ELF-1 (cell line): ENCODE measurements around the gene CILP2.

Source experiments
- DNase-seq: peaks from one replicate; pipeline ENCODE4 v3.0.0-alpha.2; 2016; ENCODE audit warnings: low read depth, low spot score

Gene CILP2, protein sequence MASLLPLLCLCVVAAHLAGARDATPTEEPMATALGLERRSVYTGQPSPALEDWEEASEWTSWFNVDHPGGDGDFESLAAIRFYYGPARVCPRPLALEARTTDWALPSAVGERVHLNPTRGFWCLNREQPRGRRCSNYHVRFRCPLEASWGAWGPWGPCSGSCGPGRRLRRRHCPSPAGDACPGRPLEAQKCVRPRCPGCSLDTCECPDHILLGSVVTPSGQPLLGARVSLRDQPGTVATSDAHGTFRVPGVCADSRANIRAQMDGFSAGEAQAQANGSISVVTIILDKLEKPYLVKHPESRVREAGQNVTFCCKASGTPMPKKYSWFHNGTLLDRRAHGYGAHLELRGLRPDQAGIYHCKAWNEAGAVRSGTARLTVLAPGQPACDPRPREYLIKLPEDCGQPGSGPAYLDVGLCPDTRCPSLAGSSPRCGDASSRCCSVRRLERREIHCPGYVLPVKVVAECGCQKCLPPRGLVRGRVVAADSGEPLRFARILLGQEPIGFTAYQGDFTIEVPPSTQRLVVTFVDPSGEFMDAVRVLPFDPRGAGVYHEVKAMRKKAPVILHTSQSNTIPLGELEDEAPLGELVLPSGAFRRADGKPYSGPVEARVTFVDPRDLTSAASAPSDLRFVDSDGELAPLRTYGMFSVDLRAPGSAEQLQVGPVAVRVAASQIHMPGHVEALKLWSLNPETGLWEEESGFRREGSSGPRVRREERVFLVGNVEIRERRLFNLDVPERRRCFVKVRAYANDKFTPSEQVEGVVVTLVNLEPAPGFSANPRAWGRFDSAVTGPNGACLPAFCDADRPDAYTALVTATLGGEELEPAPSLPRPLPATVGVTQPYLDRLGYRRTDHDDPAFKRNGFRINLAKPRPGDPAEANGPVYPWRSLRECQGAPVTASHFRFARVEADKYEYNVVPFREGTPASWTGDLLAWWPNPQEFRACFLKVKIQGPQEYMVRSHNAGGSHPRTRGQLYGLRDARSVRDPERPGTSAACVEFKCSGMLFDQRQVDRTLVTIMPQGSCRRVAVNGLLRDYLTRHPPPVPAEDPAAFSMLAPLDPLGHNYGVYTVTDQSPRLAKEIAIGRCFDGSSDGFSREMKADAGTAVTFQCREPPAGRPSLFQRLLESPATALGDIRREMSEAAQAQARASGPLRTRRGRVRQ

DNA sequence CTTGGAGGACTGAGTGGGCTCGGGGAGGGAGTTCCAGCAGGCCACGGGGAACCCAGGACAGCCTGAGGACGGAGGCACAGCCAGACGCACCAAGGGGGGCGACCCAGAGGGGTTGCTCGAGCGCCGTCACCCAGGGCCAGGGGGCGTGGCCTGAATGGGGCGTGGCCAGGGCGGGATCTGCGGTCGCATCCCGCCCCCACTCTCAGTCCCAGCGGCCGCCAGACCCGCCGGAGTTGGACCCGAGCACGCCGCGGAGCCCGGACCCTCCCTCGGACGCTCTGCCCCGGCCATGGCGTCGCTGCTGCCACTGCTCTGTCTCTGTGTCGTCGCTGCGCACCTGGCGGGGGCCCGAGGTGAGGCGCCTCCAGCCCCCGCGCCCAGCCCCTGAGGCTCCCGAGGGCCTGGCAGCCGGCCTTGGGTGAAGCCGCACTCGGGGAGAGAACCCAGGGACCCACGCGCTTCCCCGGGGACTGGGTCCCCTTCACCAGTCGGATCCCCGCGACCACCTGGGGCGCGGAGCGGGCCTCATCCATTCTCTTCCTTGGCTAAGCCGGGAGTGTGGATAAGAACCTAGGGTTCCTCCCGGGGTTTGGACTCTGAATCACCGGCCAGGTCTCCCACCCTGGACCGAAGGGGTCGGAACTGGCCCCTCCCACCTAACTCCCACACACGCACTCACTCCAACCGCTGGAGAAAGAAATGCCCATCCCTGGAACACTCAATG lies at the start of gene CILP2:
CILP2 (plus strand) TSS at position 205 of the 724 bp plus-strand sequence; CDS start at position 290, 85 bp downstream.
- DNase-seq: peak; percentile 84

DNA sequence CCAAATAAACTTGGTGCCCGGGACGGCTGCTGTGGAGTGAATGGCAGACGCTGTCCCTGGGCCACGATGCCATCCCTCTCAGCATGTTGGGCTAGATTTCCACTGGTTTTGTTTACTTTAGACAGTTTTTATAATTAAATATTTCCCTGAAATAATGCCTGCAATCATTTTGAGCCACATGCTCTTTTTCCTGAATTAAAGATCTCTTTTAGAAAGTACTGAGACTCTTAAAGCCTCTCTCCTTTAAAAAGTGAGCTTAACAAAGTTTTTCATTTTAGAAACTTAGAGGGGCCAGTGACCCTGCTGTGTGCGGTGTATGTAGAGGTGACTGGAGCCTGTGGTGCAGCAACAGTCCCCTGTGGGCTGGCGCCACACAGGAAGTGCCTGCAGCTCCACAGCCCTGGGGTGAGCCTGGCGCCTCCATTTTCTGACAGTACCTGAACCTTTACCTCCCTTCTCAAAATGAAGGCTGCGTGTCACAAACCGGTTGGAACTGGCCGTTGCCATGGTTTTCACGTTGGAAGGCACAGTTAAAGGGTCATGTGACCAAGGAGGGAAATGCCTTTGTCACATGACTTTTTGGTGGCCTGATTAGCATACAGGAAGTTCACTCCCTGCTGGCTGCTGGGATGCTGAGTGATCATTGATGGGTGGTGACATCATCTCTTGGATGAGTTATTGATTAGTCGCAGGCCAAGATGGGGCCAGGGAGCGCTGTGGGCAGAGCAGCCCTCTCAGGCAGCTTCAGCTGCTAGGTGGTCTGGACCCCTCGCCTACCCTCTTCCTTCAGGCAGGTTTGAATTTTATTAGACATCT lies 49.0 kb upstream of the CILP2 start:
- peak; percentile 96 for DNase-seq

DNA sequence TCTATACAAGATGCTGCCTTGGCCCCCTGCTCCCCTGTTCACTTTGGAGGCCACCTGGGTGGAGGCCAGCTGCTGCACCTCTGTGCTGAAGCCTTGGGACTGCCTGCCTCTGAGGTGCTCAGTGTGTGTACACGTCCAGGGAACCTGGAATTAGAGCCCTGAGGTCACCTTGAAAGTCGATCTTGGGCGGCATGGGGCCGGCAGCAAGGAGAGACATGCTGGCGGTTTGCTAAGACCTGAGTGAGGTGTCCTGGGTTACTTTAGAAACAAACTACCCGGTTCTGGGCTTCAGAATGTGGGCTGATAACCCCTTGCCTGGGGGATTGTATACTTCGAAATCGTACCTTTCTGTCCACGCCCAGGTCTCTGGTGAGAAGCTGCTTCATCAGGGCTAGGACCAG lies 48.3 kb upstream of the CILP2 start:
- no peak for DNase-seq

DNA sequence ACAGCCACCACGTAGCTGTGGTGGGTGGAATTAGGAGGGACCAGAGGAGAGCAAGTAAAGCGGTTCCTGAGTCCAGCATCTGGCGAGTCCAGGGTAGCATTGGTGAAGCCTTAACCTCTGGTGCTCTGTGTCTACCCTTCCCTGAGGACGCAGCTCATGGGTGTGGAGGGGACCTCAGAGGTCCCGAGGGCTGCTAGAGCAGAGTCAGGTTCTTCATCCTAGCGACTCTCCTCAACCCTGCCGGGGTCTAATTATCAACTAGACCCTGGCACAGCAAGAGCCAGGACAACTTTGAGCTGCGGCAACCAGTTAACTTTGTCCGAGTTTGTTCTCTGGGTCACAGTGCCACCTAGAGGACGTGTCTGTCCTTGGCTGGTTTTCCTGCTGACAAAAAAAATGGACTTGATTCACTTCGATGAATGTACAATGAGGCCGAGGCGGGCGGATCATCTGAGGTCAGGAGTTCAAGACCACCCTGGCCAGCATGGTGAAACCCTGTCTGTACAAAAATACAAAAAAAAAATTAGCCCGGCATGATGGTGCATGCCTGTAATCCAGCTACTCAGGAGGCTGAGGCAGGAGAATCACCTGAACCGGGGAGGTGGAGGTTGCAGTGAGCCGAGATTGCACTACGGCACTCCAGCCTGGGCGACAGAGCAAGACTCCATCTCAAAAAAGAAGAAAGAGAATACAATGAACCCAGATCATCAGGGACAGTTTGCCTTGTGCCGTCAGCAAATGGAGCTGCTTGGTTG lies 47.7 kb upstream of the CILP2 start:
- peak; percentile 90 for DNase-seq

DNA sequence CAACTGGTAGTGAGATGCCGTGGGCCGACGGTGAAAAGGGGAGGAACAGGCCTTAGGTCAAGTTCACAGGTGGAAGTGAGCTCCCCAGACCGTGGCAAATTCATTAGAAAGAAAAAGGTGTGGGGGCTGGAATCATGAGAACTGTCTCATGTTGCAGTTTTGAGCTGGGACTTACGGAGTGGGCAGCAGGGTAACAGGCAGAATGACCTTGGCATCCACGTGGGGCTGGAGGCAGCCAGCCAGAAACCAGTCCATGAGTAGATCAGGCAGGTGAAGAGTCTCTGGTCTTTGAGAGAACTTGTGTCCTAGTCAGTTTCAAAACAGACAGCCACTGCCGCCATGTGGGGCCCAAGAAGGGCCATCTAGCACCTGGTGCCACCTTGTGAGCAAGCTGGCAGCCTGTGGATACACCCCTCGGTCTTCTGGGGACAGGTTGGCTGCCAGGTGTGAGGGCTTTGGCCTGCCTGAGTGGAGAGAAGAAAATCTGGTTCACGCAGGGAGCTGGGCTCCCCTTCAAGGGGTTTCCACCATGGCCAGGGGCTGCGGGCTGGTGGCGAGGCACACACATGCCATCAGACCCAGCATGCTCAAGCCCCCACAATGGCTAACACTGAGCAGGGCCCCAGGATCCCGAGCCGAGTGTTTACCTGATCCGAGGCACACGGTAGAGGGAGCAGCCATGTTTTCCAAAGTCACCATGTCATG lies 46.6 kb upstream of the CILP2 start:
- no peak for DNase-seq

DNA sequence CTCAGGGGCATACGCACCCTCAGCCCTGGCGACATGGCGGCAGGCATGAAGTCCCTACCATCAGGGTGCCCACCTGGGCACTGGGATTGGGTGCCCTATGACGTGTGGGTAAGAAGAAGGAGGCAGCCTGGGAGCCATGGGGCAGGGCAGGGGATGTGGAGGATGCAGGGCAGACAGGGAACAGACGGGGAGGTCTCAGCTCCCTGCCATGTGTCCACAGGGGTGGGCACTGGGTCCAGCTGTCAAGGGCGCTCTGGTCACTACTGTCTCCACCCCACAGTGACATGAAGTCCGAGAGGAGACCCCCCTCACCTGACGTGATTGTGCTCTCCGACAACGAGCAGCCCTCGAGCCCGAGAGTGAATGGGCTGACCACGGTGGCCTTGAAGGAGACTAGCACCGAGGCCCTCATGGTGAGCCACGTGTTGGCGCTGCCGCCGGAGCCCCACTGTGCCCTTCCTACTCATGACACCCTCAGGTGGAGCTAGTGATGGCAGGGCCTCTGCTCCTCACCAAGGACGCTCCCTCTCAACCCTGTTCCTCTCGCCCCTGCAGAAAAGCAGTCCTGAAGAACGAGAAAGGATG lies 45.9 kb upstream of the CILP2 start:
- DNase-seq: no peak

DNA sequence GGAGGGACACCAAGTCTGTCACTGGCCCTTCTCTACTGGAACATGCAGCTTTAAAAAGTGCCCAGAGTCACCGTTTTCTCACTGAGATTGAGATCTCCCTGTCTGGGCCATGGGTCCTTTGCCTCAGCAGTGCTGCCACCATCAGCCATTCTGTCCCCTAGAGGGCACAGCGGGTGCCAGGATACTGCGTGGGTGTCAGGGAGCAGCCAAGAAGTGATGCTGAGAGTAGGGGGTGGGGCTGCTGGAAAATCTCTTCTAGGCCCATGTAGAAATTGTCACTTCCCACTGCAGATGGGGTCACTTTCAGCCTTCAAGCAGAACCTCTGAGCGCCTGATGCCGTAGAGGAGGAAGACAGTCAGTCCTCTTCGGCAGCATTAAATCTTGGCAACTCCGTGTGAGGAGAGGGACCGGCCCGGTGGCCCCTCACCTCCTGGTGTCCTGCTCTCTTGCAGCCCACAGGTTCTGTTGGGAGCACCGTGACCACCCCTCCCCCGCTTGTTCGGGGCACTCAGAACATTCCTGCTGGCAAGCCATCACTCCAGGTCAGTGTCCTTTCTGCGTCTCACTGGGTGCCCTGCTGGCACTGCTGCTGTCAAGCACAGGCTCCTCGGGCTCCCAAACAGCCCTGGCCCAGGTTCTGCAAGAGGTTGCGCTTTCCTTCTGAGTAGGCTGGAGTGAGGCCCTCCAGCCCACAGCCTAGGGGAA lies 44.1 kb upstream of the CILP2 start:
- DNase-seq: no peak

DNA sequence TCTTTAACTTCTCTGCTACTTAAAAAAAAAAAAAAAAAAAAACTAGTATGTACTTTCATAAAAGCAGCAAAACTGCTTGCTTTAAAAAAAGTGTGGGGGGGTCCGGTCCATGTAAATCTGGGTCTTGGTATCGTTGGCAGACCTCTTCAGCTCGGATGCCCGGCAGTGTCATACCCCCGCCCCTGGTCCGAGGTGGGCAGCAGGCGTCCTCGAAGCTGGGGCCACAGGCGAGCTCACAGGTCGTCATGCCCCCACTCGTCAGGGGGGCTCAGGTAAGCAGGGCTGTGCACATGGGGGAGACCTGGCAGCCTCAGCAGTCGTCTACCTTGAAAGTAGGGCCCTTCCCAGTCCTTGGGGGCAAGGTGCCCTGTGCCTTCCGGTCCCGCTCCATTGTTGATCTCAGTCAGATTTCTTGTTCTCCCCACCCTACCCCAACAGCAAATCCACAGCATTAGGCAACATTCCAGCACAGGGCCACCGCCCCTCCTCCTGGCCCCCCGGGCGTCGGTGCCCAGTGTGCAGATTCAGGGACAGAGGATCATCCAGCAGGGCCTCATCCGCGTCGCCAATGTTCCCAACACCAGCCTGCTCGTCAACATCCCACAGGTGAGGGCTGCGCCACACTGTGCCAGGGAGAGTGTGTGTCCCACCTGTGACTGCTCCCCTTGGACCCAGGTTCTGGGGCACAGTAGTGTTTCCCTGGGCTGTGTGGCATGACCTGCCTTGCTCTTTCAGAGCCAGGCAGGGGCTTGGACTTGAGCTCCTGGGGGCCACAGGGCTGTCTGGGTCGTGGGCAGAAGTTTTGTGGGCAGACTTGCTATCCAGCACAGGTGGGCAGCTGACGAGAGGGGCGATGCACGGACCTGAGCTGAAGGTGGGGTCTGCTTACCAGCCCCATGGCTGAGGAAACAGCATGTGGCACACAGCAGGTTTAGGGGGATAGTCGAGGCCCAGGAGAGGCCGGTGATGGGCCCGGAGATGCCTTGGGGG lies 42.2 kb upstream of the CILP2 start:
- DNase-seq: no peak

DNA sequence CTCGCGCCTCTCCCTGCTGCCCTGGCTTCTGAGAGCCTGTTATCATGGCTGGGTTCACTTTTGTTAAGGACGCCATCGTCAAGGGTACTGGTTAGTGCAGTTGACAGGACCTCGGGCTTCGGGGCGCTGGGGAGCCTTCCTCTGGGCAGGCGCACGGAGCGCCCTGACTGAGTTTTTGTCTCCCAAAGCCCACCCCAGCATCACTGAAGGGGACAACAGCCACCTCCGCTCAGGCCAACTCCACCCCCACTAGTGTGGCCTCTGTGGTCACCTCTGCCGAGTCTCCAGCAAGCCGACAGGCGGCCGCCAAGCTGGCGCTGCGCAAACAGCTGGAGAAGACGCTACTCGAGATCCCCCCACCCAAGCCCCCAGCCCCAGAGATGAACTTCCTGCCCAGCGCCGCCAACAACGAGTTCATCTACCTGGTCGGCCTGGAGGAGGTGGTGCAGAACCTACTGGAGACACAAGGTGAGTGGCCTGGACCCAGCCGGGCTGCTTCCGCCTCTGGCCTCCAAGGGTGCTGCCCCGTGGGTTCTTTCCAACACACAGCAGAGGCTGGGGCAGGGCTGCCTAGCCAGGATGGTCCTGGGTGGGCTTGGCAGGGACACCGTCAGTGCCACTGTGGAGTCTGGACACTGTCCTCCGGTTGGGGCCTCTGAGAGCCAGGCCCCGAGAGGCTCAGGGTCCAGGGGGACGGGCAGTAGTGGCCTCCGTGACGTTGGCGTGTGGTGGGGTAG lies 39.6 kb upstream of the CILP2 start:
- DNase-seq: no peak

DNA sequence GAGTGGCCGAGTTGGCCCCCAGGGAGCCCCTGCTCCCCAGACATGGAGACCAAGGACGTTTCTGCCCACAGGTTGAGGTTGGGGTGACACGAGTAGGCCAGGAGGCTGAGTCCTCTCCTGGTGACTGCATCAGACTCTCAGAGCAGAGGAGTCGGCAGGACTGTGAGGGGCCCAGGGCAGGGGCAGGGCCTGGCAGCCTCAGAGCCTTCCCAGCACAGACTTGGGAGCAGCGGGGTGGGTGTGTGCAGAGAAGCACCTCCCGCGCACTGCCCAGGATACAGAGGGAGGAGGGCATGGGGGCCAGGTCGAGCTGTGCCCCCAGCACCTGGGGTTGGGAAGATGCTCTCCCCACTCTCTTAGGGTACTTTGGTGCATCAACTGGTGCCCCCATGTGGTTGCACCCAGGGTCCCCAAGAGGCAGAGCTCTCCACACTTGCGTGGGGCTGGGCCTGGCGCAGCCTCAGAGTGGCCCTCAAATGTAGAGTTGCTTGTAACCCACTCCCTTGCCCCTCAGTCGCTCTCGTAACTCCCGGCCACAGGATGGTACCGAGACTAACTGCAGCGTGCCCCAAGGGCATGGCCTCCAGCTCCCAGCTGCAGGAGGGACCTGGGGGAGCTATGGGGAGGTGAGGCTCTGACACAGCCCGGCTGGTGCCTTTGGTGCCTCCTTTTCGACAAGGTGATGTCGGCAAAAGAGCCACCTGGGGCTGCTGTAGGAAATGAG lies 38.6 kb upstream of the CILP2 start:
- DNase-seq: no peak

DNA sequence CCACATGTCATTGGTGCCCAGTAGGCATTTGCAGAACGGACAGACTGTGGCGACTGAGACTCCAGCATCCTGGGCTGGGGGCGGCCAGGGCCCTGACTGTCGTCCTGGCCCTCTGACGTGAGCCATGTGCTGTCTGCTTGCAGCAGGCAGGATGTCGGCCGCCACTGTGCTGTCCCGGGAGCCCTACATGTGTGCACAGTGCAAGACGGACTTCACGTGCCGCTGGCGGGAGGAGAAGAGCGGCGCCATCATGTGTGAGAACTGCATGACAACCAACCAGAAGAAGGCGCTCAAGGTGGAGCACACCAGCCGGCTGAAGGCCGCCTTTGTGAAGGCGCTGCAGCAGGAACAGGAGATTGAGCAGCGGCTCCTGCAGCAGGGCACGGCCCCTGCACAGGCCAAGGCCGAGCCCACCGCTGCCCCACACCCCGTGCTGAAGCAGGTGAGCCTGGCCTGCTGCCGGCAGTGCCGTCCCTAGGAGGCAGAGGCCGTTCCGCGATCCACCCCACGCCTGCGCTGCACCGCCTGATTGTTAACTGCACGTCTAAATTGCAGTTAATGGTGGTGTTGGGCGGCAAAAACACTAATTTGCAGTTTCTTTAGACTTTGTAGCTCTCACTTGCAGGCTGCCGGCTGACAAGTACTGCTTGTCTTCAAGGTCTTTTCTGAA lies 37.0 kb upstream of the CILP2 start:
- no peak for DNase-seq

DNA sequence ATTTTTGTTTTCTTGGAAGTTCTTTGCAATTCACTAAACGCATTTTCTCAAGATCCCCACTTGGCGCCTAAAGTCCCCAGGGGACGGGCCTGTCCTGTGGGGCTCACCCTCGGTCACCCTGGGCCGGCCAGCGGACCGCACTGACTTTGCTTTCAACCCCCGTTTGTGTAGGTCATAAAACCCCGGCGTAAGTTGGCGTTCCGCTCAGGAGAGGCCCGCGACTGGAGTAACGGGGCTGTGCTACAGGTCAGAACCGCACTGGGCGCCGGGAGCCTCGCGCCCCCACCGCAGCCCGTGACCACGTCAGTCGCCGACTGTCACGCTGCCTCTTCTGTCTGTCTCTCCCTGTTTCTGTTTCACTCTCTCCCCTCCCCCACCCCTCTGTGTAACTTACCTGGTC lies 36.3 kb upstream of the CILP2 start:
- no peak for DNase-seq

DNA sequence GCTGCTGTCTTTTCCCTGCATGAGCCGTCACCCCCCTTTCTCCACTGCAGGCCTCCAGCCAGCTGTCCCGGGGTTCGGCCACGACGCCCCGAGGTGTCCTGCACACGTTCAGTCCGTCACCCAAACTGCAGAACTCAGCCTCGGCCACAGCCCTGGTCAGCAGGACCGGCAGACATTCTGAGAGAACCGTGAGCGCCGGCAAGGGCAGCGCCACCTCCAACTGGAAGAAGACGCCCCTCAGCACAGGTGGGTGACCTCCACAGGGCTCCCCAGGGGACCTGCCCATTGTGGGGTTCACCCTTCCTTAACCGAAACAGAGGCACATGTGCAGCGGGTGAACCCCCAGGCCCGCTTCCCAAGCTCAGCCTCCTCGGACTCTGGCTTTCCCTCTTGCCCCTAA lies 35.8 kb upstream of the CILP2 start:
- DNase-seq: no peak

DNA sequence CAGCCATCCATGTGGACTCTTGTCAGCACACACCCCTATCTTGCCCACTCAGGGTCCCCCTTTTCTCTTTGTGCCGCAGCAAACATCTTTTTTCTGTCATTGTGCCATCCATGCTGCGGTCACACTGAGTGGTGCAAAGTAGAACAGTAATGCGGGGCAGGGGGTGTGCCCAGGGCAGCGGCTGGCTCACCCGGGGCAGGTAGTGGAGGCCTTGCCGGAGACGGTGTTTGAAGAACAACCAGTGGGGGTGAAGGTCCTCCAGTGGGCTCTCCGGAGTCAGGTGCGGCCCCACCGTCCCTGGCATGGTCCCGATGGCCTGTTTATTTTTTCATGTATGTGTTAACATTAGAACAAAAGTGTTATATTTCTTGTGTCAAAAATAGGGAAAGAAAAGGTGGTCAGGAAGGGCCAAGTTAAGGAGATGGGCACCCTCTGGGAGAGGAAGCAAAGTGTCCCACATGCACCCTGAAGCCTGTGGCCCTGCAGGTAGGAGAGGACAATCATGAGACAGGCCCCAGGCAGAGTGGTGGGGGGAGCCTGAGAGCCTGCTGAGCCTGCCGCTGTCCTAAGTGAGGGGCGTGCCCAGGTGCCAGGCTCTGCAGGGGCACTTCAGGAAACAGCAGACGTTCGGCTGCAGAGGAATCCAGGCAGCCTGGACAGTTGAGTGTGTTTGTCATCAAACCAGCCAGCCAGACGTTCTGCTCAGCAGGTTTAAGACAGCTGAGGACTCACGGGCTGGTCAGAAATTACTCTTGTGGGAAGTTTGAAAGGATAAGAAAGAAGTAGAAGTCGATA lies 35.1 kb upstream of the CILP2 start:
- no peak for DNase-seq
